Measurements from ENCODE around the gene ITPK1.

ITPK1 gene

DNA sequence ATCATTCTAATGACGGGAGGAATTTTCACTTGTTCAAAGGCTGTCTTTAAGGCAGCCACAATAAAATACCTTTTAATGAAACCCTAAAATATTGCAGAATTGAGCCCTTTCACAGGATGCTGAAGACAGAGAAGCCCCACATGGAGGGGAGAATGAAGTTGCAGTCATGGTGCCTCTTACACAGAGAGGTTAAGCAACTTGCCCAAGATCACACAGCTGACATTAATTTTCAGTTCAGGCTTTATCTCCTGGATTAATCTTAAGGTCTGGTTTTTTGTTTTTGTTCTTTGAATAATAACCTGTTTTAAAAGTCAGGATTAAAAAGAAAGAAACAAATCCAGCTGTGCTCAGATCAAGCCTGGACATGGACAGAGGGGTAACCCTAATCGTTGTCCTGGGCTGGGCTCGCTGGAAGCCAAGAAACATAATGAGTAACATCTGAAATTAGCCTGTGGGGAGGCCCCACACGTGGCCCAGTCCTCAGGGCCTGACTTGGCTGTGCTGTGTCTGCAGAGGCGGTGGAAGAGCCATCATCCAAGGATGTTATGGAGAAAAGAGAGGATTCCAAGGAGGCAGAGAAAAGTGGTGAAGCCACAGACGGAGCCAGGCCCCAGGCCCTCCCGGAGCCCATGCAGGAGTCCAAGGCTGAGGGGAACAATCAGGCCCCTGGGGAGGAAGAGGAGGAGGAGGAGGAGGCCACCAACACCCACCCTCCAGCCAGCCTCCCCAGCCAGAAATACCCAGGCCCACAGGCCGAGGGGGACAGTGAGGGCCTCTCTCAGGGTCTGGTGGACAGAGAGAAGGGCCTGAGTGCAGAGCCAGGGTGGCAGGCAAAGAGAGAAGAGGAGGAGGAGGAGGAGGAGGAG, 184.8 kb downstream of the ITPK1 start:
- DNase-seq = no peak

DNA sequence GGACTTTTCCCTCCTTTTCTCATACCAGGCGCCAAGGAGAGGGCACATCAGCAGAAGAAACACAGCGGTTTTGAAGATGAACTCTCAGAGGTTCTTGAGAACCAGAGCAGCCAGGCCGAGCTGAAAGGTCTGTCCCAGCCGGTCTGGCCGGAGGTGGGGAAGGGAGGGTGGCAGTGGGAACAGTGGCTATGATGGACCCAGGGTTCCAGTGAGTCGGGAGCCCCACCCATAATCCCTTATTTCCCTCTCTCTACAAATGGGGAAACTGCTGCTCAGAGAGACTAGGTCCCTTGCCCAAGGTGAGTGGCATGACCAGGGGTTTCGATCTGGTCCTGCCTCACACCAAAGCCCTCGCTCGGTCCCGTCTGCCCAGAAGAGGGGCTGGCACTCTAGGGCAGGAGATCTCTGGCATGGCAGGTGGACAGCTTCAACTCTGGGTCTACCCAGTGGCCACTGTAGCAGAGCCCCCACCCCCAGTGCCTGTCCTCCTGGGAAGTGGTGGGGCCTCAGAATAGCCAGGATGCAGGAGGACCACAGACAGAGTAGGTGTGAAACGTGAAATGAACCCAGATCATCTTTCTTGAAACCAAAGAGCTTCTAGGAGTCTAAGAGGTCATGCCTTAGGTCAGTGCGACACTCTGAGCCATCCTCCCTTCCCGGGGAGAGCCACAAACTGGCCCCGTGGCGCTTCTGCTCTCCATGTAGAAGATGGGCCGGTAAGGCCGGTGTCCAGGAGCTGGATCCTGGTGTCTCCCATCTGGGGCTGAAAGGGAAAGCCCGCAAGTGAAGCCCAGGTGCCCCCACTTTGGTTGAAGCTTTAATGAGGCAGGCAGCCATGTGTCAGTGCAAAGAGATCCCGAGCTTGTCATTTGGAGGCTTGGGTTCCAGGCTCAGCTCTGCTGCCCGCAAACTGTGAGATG, 185.8 kb downstream of the ITPK1 start:
- no peak for DNase-seq

DNA sequence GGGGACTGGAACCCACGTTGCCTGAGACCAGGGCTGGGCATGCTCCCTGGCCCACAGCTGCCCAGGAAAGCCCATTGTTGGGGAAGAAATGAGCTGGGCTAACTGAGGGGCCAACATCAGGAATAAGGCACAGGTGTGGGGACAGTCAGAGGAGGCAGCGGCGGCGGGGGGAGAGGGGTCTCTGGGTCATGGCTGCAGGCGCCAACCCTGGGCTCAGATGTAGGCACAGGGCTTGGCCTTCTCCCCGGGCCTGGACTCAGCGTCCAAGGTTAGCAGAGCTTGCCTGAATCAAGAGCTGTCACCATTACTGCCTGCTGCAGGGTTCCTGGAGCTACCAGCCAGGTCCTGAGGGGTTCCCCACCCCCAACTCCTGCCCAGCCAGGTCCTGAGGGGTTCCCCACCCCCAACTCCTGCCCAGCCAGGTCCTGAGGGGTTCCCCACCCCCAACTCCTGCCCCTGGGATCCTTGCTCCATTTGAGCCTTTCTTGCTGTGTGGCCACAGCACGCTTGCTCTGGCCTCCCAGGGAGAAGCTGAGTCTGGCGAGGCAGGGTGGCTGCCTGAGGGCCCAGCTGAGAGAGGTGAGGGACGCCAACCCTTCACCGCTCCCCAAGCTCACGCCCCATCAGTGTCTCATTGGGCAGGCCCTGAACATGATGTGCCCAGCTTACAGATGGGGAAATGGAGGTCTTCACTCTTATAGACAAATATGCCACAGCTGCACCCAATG, 186.6 kb downstream of the ITPK1 start:
- no peak for DNase-seq

DNA sequence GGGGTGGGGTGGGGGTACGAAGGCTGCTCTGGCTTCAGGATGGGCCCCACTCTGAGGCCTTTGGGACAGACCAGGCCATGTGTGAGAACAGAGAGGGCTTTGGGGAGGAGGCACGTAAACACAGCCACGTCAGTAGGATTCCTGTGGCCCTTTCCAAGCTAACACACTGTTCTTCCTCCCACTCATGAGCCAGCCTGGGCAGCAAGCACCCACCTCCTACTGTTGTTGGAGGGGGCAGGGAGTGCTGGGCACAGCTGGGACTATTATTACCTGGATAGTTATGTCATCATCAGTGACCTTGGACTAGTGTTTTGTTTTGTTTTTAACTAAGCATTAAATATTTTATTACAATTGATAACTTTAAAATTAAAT, 187.5 kb downstream of the ITPK1 start:
- no peak for DNase-seq

DNA sequence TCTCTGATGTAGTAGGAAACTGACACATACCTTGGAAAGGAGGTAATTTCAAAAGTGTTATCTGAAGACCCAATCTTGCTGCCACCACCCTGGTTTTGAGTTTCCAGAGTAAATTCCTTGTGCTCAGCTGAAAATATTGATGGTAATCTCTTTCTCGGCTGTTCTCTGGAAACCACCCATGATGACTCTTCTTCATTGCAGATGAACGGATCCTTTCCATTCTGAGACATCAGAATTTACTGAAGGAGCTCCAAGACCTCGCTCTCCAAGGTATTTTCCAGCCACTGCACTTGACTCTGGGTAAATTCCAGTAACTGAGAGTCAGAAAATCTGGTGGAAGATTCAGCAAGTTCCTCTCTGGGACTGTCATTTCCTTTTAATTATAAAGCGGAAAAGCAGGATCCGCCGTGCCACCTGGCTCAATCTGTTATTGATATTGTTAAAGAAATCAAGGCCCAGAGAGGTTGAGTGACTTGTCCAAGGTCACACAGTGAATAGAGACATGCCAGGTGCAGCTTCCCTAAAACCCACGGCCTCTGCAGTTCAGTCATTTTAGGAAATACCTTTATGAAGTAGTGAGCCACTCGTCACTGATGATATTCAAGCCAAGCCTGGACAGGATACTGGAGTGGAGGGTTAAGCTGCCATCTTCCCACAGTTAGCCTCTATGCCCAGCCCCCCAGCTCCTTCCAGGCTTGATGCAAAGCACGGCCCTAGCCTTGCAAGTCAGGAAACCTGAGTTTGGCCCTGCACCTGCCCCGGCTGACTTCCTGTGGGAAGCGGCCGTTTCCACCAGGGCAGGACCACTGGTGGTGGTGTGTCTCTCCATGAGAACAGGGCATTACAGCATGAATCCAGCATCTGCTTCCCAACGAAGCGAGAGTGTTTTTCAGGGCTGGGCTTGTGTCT, 188.1 kb downstream of the ITPK1 start:
- no peak for DNase-seq

DNA sequence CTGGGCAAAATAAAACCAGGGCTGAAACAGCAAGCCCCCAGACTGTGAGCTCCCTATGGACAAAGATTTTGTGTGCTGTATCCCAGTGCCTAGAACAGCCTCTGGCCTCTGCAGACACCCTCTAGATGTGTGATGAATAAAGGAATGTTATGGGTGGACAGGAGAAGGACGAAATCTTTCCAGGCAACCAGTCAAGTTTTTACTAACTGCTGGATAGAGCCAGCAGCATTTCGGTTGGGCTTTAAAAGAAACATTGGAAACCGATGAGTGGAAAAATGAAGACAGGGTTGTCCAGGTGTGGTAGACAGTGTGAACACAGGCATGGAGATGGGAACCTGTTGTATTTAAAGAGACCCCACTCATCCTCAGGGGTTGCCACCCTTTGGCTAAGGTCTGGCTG, 188.8 kb downstream of the ITPK1 start:
- no peak for DNase-seq

DNA sequence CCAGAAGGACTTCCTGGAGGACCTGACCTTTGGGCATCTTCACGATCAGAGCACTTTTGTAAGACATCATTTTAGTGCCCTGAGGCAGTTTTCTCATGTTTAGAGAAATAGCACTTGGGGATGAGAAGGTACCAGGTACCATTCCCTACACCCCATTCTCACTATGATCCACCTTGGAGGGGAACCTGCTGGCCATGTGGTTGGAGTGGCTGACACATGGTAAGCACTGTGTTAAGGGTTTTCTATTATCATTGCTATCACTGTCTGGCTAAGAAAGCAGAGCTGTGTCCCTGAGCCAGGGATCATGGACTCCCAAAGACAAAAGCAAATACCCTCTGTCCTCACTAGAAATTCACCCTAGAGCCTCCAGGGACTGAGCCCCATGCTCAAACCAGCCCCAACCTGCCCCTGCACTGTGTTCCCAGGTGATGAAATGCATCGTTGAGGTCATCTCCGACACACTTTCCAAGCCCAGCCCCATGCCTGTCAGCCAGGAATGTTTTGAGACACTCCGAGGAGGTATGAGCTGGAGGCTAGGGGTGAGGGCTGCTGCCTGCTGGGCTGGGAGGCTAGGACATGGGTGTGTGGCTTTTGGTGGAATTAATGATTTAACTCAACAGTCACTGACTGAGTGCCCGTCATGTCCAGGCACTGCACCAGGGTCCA, 189.4 kb downstream of the ITPK1 start:
- DNase-seq = no peak

DNA sequence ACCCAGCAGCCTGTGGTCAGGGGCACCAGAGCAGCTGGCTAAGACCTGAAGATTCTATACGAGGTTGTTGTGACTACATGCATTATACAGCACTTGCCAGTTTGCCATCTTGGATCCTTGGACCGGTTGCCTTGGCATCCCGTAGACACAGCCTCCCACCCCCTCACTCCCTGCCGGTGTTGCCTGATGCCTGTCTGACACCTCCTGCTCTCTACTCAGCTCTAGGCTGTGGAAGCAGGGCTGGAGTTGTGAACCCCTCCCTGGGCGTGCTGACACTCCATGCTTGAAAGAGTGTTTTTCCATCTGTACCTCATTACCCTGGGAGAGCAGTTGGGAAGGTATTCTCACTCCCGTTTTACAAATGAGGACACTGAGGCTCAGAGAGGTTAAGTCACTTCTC, 190.3 kb downstream of the ITPK1 start:
- no peak for DNase-seq

DNA sequence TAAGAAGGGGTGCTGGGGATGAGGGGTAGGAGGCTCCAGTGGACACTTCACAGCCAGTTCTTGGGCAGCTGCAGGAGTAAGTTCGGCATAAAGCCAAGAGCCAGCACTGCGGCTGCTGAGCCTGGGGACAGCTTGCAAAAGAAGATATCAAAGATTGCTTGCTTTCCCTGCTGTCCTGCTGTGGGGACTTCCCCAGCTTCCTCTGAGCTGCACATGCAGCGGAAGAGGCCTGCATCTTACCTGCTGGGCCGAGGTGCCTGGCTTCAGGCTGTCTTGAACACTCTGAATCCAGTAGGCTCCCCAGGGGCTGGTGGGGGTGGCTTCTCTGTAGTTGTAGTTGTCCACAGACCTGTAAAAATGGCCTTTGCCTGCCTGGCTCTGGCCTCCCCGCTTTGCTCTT, 191.5 kb downstream of the ITPK1 start:
- DNase-seq = no peak

DNA sequence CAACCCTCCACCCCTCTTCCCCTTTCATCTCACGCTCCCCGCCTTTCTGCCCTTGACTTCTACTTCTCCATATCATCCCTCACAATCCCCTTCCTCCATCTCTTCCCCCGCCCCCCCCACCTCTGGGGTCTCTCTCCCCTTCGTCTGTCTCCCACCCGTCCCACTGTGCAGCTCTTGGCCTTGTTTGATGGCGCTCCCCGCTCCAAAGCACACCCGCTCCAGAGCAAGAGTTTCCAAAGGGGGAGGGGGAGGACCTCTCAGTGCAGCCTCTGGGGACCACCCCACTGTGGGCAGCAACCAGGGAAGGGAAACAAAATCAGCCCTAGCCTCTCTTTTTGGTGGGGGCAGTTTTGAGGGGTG, 192.0 kb downstream of the ITPK1 start:
- DNase-seq = no peak

DNA sequence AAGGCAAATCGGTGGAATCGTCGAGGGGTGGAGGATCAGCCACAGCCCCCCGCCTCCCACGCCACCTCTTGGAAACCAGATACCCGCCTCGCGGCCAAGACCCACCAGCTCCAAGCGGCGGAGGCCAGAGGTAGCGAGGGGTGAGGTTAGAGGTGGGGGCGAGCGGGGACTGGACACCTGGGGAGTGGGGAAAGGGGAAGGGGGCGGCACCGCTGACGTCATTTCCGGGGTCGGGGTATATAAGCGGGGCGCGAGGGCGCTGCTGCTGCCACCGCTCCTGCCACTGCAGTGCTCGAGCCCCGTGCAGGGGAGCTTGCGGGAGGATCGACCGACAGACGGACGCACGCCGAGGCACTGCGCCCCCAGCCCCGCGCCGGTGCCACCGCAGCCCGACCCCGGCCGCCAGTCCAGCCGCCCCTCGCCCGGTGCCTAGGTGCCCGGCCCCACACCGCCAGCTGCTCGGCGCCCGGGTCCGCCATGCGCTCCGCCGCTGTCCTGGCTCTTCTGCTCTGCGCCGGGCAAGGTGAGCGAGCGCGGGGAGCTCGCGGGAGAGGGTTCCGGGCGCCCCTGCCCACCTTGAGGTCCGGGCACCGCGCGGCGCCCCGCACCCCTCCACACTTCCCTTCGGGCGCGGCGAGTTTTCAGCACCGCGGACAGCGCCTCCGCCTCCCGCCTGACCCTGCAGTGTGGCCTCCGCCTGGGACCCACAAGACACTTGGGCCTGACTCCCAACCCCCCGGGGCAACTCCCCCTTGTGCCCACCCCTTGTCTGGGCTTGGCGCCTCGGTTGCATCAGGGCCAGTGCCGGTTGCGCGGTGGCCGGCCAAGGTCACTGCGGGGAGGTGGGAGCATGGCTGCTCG, 192.6 kb downstream of the ITPK1 start, which contains the start of gene CHGA:
CHGA (plus strand) TSS at position 268 of the 861 bp plus-strand sequence; CDS start at position 478, 210 bp downstream.
- DNase-seq = no peak

DNA sequence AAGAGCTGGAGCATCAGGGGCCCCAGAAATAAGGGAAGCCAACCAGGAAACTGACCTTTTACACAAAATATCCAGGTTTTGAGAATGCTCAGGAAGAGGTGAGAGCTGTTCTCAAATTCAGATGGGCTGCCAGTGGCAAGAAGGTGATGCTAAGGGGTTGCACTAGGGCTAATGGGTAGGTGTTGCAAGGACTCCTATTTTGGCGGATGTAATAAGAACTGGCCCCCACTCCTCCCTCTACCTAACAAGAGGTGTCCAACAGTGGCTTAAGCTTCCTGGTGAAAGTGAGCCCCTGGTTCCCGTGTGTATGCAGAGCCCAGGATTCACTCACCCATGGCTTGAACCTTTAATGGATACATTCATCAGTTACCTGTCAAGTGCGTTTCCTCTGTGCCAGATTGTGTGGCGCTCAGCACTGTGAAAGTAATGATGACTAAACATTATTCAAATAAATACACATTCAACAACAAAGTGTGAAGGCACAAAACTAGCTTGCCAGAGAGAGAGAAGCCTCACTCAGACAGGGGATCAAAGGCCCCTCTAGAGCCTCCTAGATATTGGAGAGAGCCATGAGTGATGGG, 193.5 kb downstream of the ITPK1 start:
- no peak for DNase-seq

DNA sequence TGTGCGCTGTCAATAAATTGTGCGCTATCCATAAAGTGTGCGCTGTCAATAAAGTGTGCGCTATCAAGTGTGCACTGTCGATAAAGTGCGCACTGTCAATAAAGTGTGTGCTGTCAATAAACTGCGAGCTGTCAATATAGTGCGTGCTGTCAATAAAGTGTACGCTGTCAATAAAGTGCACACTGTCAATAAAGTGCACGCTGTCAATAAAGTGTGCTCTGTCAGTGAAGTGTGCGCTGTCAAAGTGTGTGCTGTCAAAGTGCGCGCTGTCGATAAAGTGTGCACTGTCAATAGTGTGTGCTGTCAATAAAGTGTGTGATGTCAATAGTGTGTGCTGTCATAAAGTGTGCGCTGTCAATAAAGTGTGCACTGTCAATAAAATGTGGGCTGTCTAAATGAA, 195.7 kb downstream of the ITPK1 start:
- no peak for DNase-seq

DNA sequence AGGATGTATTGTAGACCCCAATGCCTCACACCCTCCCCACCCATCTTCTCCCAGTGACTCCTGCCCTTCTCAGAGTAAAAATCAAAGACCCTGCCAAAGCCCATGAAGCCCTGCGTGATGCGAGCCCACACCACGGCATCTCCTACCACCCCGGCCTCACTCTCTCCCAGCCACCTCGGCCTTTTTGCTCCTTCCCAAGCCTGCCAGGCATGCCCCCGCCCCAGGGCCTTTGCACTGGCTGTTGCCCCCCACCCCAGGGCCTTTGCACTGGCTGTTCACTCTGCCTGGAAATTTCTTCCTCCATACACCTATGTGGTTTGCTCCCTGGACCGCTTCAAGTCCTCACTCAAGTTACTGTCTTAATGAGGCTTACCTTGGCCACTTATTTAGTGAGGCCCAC, 197.8 kb downstream of the ITPK1 start:
- DNase-seq = no peak

DNA sequence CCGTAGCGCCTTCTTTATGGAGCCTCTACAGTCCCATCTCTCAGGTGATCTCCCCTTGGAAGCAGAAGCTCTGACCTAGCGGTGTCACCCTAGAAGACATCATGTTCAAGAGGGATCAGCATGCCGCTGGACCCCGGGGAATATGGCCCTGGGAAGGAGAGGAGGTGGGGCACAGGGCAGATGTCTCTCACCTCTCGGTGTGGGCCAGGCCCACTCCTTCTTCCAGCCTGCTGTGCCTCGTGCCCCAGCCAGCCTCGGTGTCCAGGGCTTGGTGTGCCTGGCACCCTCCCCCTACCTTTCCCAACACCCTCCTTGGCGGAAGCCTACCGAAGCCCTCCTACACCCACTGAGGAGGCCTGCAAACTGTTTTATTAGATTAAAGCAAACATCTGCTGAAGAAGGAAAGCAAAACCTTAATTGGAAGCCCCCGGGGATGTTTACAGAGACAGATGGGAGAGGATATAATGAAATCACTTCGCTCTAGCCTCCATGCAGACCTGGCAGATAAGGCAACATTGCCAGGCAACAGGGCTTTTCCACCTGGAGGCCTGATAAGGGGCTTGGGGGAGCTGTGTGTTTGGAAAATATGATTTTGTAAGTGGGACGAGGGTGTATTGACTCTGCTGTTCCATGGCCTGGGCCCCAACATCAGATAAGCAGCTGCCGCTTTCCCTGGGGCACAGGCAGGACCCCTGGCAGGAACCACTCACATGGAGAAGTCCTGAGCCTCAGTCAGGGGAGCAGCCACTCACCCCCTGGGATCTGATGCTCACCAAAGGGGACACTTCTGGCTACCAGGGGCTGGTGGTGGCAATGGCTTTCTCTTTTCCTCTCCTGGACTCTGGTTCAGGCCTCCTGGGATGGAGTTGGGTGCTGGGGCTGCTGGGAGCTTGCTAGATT, 198.4 kb downstream of the ITPK1 start:
- DNase-seq = no peak

DNA sequence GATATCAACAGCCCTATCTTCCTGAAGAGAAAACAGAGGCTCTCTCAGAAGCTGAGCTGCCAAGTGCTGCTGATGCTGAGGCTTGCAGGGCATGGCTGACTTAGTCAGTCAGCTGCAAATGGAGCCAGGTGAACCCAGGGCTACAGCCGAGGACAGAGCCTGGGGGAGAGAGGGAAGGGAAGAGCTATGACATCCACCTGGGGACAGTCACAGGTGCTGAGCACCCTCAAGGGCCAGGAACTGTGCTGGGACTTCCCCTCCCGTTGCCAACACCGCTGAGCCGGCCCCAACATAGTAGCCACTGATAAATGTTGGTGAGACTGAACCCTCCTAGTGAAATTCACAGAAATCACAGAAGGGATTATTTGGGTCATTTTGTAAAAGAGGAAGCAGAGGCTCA, 199.5 kb downstream of the ITPK1 start:
- no peak for DNase-seq

DNA sequence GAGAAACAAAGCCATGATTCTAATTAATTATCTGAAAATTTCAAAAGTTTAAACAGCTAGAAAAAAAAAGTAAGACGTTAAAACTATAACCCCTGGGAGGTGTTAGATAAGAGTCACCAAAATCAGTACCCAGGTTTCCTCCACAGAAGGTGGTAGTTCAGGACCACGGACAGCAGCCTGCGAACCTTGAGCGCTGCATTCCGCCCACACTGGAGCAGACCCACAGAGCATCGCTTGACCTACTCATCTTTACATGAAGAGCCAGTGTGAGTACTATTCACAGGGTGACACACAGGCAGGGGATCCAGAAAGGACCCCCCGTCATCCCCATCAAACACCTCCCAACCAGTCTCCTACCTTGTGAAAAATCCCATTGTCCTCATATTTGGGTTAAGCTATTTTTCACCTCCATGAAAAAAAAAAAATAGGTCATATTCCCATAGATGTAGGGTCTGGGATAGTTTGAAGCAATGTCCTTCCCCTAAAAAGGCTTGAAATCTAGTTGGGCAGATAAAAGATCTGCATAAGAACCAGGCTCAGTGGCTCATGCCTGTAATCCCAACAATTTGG, 201.6 kb downstream of the ITPK1 start:
- DNase-seq = no peak

DNA sequence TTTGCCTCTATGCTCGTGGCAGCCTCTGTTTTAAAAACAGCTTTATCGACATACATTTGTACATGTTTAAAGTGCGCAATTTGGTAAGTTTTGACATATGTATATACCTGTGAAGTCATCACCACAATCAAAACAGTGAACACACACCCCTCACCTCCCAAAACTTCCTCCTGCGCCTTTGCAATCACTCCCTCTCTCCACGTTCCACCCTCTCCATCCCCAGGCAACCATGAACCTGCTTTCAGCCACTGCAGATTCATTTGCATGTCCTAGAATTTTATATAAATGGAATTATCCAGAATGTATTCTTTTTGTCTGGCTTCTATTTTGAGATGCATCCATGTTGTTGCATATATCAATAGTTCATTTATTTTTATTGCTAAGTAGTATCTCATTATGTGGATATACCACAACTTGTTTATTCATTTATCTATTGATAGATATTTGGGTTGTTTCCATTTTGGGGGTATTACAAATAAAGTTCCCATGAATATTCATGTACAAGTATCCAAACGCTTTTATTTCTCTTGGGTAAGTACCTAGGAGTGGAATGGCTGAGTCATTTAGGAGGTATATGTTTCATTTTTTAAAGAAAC, 208.3 kb downstream of the ITPK1 start:
- DNase-seq = no peak

Data from cerebellar nuclear complex (tissue), 1 donor.